Suprapubic skin (tissue), 3 donors: ENCODE results near the gene TRIO.

ENCODE experiments used
- CTCF ChIP-seq, 2 donors: fragments of 200-600 bp in 1 of 2; fragments of 450-650 bp in 1 of 2; sonication (generic) in 1 of 2; IDR thresholded peaks; one replicate each; pipeline ENCODE4 v1.5.1; 2016 to 2019; ENCODE audit warnings: antibody characterized with exemption in 2 of 2, mild to moderate bottlenecking in 1 of 2, moderate library complexity in 1 of 2
- EP300 ChIP-seq: sonication (generic); formaldehyde crosslinking; IDR thresholded peaks from one replicate; pipeline ENCODE4 v1.6.1; 2017; ENCODE audit warnings: antibody characterized with exemption
- POLR2A ChIP-seq, 2 donors: fragments of 450-650 bp; IDR thresholded peaks; one replicate each; pipeline ENCODE4 v1.6.1; 2017; ENCODE audit warnings: antibody characterized with exemption in 2 of 2, mild to moderate bottlenecking in 2 of 2, moderate library complexity in 2 of 2

GRCh38 chr5:14177634-14178033 lies 34.5 kb downstream of the TRIO start:
- TF ChIP-seq CTCF (IDR thresholded peaks at IDR 0.05) (no peak), EP300 (no peak), POLR2A (IDR thresholded peaks at IDR 0.05) (no peak)
